HG02870 (cell line): ENCODE measurements around the gene KRT9.

ENCODE experiments used
- ATAC-seq: cut with Tn5 transposase; IDR thresholded peaks from one replicate; pipeline ENCODE4 v1.9.1; 2021; ENCODE audit warnings: mild to moderate bottlenecking, moderate library complexity; ENCODE audit not compliant: unreplicated experiment

KRT9 gene

DNA sequence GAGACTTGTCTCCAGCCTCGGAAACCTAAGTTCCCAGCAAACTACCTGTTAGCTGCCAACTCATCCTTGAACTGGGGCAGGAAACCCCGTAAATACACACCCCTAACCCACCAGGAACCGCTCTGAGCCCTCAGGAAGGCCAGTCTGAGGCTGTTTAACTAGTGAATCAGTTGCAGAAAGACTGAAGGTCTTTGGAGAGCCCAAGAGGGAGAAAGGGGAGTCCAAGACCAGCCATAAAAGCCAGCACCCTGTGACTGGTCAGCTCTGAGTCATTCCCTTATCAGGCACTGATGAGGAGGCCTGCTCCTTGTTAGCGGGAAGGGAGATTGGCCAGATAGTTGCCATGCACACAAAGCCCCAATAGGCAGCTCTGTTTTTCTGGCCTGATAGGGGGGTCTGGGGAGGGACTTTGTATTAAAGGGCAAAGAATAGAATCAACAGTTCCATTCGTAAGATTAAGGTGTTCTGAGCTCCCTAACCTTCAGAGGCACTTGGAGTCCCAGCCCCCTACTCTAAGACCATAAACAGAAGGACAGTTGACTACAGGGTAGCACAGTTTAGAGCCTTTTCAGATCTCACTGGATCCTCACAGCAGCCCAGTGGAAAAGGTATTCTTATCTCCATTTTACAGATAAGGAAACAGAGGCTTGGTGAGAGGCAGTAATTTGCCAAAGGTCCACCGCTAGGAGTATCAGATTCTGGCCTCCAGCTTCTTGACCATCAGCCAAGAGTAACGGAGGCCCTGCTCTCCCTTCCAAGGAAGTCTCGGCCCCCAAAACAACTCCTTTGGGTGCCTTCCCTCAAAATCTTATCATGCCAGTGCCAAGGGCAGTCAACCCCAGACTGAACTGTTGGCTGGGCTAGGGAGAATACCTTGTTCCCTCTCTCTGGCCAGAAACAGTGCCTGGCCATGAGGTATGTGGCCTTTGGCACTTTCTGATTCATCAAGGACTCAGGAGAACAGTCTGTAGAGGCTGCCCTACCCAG, 41.5 kb downstream of the KRT9 start:
- no peak for ATAC-seq

DNA sequence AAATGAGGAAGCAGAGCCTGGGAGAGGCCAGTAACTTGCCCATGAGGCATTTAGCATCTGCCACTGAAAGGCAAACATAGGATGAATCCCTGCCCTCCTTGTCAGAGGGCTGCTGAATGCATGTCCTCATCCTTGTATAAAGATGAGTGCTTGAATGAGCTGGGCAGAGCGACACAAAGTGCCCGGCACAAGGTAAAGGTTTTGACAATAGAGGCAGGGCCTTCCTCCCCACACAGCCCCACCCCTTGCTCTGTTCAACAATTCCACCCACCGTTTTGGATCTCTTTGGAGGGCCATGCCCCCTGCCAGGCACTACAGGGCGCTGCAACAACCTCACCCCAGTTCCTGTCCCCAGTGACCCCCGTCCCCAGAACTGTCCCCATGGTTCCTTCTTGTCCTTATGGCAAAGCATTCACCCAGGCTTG, 42.4 kb downstream of the KRT9 start:
- no peak for ATAC-seq

DNA sequence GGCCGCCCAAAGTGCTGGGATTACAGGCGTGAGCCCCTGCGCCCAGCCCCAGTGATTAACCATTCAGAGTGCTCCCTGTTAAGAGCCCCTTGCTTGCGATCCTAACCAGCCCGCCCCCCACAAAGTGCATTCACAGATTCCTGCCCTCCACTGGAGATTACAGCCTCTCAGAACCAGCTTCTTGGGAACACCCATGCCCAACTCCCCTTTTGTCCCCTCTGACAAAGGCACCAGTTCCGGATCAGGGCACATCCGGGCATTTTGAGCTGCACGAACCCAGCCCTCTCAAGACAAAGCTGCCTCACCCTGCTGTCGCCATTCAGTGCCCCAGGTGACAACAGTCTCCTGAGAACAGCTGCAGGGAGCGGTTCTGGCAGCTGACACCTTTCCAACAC, 42.9 kb downstream of the KRT9 start:
- ATAC-seq = no peak

DNA sequence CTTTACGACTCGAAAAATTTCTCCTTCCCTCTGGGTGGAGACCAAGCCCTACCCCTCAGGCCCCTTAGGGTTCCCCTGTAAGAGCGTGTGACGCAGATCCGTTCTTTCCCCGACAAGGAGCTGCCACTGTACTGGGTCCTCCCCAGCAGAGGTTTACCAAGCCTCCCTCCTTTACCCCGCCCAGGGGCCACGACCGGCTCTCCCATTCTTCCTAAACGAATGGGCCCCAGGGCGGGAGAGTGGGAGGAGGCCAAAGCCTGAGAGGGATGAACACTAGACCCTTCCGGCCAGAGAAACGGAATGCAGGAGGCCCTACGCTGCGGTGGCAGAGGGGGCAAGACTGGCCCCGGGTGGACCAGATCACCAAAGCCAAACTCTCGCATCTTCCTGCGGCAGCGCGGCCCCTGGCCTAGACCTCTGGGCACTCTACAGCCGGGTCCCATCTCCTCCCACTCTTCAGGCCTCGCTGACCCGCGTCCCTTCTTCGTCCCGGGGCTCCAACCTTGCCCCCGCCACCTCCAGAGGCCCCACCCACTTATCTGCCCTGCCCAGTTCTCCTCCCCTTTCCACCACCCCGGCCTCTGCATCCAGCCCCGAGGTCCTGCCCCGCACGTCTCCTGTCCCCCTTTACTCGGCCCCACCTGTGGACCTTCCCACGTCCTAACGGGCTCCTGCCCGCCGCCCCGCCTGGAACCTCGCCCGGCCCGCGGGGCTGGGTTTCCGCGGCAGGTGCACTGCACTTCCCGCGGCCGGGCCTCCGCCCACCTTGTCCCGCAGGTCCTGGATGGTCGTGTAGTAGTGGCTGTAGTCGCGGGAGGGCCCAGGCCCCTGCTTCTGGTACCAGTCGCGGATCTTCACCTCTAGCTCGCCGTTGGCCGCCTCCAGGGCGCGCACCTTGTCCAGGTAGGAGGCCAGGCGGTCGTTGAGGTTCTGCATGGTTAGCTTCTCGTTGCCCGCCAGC, 44.5 kb downstream of the KRT9 start:
- ATAC-seq = no peak

DNA sequence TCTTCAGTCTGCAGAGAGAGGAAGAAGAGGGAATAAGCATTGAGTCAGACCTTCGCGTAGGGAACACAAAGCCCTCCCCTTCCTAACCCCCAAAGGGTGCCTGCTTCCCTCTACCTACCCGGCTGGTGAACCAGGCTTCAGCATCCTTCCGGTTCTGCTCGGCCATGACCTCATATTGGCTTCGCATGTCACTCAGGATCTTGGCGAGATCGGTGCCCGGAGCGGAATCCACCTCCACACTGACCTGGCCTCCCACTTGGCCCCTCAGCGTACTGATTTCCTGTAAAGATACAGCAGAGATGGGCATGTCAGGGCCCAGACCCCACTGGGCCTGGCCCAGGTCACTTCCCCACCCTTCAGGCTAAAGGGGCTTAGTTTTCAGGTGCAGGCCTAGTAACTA, 47.6 kb downstream of the KRT9 start:
- no peak for ATAC-seq

DNA sequence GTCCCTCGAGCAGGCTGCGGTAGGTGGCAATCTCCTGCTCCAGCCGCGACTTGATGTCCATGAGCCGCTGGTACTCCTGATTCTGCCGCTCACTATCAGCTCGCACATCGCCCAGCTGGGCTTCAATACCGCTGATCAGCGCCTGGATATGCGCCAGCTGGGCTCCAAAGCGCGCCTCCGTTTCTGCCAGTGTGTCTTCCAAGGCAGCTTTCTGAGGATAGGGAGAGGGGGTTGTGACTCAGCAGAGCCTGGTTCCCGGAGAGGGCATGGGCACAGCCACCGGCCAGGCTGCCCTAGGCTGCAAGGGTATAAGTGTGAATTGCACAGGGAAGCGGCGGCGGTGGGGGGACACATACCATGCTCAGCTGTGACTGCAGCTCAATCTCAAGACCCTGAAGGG, 48.1 kb downstream of the KRT9 start:
- ATAC-seq = no peak

DNA sequence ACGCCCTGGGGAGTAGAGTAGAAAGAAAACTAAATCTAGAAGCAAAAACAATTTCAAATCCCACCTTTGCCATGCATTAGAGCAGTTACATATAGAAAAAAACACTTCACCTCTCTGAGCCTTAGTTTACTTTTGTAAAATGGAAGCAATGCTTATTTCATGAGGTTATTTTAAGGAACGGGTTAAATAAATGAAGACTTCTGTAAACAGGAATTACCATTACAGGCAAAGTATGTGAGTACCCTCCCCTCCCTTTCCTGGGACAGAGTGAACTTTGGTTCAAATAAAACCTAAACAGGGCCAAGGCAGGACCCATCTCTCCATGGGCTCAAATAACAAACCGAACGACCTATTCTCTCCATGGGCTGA, 48.6 kb downstream of the KRT9 start:
- no peak for ATAC-seq

DNA sequence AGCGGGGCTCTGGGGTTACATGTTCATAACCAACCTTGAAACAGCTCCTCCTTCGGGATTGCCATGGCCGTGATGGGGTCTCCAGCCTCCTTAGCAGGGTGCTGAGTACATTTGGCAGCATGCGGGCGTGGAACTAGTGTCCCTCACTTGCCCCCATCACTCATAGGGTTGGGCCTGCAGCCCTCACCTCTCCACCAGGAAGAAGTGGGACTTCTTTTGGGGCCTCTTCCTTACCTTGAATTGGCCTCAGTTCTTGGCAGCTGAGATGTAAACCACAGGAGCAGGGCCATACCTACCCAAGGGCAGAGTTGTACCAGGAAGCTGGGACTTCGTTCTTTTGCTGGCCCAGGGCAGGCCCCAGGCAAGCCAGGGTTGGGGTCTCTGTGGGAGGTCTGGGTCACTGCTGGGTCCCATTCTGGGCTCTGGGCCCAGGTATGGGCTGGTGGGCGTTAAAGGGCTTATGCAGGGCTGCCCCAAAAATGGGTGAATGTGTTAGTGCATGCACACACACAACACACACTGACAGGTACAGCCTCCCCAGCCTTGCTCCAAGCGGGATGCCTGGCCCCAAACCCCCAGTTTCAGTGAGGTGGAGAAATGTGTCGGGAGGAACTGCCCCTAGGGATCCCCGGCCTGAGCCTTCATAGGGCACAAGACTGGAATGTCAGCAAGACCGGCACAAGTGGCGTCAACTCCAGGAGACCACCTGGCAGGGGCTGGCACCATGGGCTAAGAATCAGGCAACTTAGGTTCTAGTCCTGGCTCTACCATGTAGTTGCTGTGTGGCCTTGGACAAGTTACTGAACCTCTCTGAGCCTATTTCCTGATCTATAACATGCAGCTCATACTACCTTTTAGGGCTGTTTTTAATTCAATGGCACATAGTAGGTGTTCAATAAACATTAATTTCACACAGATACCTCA, 49.3 kb downstream of the KRT9 start:
- no peak for ATAC-seq

DNA sequence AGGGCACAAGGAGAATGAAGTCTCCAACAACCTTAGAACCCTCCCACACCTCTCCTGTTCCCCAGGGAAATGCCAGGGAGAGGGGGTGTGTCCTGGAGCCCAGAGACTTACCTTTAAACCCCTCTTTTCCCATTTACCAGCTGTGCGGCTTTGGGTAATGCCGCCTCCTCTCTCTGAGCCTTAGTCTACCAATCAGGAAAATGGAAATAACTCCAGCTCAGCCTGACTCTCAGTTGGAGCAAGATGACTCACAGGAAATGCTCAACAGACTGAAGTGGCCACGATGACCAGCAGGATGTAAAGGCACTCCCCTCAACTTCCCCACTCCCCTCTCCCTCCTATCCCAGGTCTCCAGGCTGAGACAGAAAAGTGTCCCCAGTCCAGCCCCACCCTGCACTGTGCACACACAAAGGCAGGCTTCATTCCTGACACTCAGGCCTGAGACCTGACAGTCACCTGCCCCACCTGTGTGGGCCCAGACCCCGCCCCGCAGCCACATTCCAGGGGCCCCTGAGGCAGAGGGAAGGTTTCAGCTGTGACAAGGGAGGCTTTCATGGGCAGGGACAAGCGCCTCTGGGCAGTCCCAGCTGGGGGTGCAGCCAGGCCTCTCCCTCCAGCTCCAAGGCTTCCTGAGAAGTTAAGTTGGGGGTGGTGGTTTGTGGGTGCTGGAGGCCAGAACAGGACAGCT, 50.1 kb downstream of the KRT9 start:
- no peak for ATAC-seq

DNA sequence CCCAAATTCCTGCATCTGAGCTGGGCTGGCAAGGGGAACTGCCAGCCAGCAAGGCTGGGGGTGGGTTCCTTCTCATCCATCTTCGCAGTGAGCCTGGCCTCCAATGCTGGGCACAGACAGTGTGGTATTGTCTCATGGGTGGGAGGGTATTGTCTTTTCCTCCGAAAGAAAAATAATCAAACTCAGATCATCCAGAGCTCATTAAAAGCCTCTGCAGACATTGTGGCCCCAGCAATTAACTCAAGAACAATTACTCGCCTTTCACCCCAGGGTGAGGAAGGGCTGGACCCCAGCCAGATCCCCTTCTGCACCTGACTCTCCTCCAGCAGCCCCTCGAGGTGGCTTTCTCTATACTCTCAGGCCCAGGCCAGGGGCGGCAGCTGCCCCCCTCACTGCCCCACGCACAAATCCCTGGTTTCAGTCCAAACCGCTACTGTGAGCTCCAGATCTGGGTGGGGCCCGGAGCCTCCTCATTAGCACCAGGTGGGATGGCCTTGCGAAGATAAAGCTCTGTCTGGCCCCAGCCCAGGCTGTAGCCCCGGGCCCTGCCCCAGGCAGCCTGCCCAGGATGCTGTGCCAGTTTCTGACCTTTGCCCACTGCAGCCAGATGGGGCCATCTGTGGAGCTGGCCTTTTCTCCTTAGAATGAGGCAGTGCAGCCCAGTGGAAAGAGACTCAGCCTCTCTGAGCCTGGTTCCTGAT, 50.9 kb downstream of the KRT9 start:
- ATAC-seq = no peak

DNA sequence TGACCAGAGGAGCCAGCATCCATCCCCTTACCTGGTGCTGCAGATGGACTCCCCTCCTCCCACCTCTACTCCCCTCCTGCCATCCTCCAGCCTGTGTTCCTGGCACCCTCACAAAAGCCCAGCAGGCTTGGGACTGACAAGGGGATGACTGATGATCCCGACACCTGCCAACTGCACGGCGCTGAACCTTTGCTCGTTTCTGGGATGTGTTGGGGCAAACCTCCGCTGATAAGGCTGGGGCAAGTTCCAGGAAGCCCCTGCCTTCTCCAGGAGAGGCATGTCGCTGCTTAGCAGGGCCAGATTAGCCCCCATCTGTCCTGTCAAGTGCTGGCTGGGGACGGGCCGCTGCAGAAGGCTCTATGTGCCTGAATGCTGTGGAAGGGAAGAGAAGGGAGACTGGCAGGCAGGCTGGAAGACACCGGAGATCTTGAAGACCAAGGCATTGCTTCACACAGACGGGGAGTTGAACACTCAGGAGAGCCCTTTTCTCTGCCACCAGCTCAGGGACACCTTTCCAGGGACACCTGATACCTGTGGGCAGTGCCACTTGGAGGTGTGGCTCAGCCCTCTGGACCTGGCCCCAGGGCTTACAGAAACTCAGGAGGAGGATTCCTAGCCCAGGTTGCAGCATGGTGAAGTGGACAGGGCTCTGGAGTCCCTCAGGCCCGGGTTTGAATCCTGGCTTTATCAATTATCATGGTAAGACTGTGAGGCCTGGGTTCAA, 52.2 kb downstream of the KRT9 start:
- no peak for ATAC-seq

DNA sequence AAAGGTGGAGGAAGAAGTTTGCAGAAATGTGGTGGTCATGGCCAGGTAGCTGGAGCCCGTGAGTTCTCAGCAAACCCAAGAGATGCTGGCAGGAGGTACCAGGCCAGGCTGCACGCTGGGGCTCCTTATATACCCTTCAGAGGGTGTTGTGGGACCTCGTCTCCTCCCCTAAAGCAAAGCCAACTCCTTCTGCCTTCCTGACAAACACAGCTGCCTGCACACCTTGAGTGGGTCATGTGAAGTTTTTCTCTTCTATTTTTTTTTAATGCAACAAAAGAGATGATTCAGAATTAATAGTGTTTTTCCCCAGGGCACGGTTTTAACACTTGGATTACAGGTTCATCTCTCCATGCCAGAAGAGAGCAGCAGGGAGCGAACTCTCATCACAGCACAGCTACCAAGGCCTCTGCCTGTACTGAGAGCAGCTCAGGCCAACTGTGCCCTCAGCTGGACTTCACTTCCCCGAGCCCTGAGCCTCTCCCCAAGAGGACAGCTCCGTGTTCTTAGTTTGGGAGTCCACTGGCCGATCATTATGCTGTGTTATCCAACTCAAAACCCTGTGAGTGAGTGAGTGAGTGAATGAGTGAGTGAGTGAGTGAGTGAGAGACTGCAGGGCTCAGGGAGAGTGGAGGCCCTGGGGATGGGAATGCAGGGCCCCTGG, 52.9 kb downstream of the KRT9 start, which contains the start of gene KRT15:
Gene KRT15, minus strand, starts transcription at position 102 of the 661 bp plus-strand sequence. Its CDS starts 63 bp downstream, at position 39.
- ATAC-seq = no peak

DNA sequence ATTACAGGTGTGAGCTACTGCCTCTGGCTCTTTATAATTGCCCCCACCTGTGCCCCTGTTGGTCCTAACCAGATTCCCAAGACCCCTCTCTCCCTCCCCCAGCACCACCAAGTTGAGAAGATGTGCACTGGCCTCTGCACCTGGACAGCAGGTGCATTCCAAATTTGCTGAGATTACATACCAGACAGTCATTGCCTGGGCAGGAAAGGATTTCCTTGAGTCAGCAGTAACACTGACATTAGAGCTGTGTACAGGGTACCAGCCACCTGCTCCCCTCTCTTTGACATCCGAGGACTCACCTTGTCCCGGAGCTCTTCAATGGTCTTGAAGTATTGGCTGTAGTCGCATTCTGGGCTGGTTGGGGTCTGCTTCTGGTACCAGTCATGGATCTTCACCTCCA, 53.8 kb downstream of the KRT9 start:
- ATAC-seq = no peak

DNA sequence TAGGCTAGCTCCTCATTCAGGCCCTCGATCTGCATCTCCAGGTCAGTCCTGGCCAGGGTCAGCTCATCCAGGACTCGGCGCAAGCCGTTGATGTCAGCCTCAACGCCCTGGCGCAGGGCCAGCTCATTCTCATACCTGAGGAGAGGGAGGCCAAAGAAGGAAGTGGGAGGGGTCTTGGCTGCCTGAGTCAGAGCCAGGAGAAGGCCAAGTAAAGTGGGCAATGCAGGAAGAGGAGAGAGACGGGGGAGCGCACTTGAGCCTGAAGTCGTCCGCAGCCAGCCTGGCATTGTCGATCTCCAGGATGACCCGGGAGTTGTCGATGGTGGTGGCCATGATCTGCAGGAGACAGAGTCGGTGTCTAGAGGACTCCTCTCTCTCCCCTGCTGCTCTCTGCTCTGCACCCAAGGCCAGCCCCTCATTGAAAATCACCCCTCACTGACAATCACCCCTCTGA, 55.0 kb downstream of the KRT9 start:
- no peak for ATAC-seq

DNA sequence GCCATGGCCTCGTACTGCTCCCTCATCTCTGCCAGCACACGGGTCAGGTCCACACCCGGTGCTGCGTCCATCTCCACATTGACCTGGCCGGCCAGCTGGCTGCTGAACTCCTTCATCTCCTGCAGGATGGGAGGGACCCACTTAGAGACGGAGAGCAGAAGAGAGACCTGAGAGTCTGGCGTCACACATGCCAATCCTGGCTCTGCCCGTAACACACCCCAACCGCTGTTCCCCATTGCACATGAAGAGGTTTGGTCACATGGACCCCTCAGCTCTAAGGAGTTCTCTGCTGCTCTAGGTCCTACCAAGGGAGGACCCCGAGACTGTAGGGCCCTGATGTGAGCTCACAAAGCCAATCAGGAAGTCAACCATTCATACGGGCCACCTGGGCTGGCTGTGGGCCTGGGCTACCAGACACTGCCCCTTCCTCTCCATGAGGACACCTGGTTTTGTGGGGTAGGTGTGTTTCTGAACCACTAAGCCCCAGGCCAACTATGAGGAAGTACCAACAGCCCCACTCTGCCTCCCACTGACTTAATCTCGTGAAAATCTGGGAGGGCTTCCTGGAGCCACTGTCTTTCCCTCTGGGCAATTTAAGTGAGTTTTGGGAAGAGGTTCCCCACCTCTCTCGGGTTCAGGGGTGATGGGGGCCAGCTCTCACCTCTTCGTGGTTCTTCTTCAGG, 55.6 kb downstream of the KRT9 start:
- ATAC-seq = no peak
